ENCODE data around the gene NKTR. TPM values are rescaled to one million over a fixed set of nuclear protein-coding genes. Genes with fewer than 3 reads are reported as not detected.

NKTR gene
- total and polyA plus RNA-seq, 9 of the 15 experiments (the other 6 are each of a cell fraction or from before 2014, with no cell fraction given): 19.7 to 123 (median 92.6) TPM

GRCh38 chr3:42659451-42660130, 59.1 kb downstream of the NKTR start:
- no peak for FAIRE-seq
- no peak for DNase-seq (ENCODE audit: extremely low read depth in 1 of 4, low spot score in 3 of 4)
- no peak for ATAC-seq
- POLR2A ChIA-PET: interaction anchor here (0.6 to 1.9 kb wide), 3 partner anchors 10 to 572 kb away, joined by 3 to 4 read pairs (median 3); no protein-coding TSS in a partner anchor
- in situ Hi-C loops (cut with MboI) (no loop called here), intact Hi-C loops (cut with micrococcal nuclease) (loop anchor here (2.0 kb wide), 1 partner anchor 171 kb away; no protein-coding TSS in a partner anchor)
- BruUV-seq (replicated peaks): no TSS peak
- Histone ChIP-seq H3K9ac (ENCODE audit: insufficient read depth in 1 of 2, low read depth in 2 of 2, low read length in 2 of 2) (peak overlapping the region in 1 of 2 experiments; percentile 33; a peak in 1 of 4 replicates), H3K27me3 (ENCODE audit: control insufficient read depth in 2 of 2, insufficient read depth in 2 of 2, low read length in 2 of 2) (no peaks in the 10 kb centered on the region), H4K20me1 (replicated peaks; ENCODE audit: control insufficient read depth, insufficient read depth, low read length) (peaks cover 6% of the 10 kb centered on the region; the same call in 1 of the 2 replicates), H3K9me1 (ENCODE audit: control insufficient read depth, insufficient read depth, low read length) (no peaks in the 10 kb centered on the region), H3K4me3 (no peak overlapping the region), H3K79me2 (ENCODE audit: control insufficient read depth, insufficient read depth, low read length) (no peaks in the 10 kb centered on the region), H3K9me3 (replicated peaks; ENCODE audit: control insufficient read depth, insufficient read depth, low read depth, low read length) (no peaks in the 10 kb centered on the region), H3K36me3 (ENCODE audit: control insufficient read depth, insufficient read depth, low read length) (peaks cover 5% of the 10 kb centered on the region; the same call in 1 of the 3 replicates), H3K4me1 (replicated peaks in 1 of 2; ENCODE audit: control insufficient read depth in 2 of 2, insufficient read depth in 2 of 2, low read length in 2 of 2) (peaks cover 3 to 36% of the 10 kb centered on the region in 2 experiments; a peak in 4 of 5 replicates), H3K27ac (ENCODE audit: extremely low read depth, low read depth, low read length) (no peak overlapping the region), H2AFZ (ENCODE audit: low read depth, low read length) (no peak overlapping the region), H3K4me2 (ENCODE audit: insufficient read depth, low read length) (no peak overlapping the region)
- TF ChIP-seq UBTF (IDR thresholded peaks at IDR 0.05; ENCODE audit: borderline replicate concordance in 1 of 2, low read depth in 2 of 2, low read length in 2 of 2) (no peak), ZNF263 (CRISPR knock-in tag; IDR thresholded peaks at IDR 0.05; ENCODE audit: borderline replicate concordance) (peak; percentile 12; the same call in 1 of the 2 replicates), MXD1 (CRISPR knock-in tag; IDR thresholded peaks at IDR 0.05; ENCODE audit: borderline replicate concordance, poor library complexity, severe bottlenecking) (no peak), CGGBP1 (CRISPR knock-in tag; IDR thresholded peaks at IDR 0.05) (no peak), RBM17 (IDR thresholded peaks at IDR 0.05; ENCODE audit: borderline replicate concordance, low read depth, low read length) (no peak), ZNF77 (CRISPR knock-in tag; IDR thresholded peaks at IDR 0.05) (no peak), NR2C1 (IDR thresholded peaks at IDR 0.05) (no peak), NR2C1 (tag; IDR thresholded peaks at IDR 0.05) (no peak), FOSL1 (tag; conservative IDR thresholded peaks at IDR 0.05) (no peak)
- CTCF ChIA-PET (ENCODE audit: low intra/inter-chr PET ratio): interaction anchor here (0.6 kb wide), 1 partner anchor 120 kb away, joined by 4 read pairs; no protein-coding TSS in a partner anchor
- 70% methylated on average over 21 of the region's 25 CpGs for WGBS (ENCODE audit: insufficient coverage, low coverage, missing lambda C conversion rate)

Data from K562 (cell line).